Measurements from ENCODE around the gene SH3PXD2B. TPM values are rescaled to one million over a fixed set of nuclear protein-coding genes. Genes with fewer than 3 reads are reported as not detected.

Gene SH3PXD2B
- total and polyA plus RNA-seq, 2 of the 13 experiments (the other 11 are each of a cell fraction or from before 2014, with no cell fraction given), result 3.4 to 4.6 TPM

- no peak for TF ChIP-seq AKNA (CRISPR knock-in tag; IDR thresholded peaks at IDR 0.05; ENCODE audit: borderline replicate concordance)
- no peak for TF ChIP-seq ZNF674 (CRISPR knock-in tag; IDR thresholded peaks at IDR 0.05; ENCODE audit: low read depth)
- no peak for TF ChIP-seq NCOA5 (CRISPR knock-in tag; IDR thresholded peaks at IDR 0.05)
- no peak for TF ChIP-seq KLF9 (CRISPR knock-in tag; IDR thresholded peaks at IDR 0.05; ENCODE audit: low read depth)
- TF ChIP-seq, protein P1, sequence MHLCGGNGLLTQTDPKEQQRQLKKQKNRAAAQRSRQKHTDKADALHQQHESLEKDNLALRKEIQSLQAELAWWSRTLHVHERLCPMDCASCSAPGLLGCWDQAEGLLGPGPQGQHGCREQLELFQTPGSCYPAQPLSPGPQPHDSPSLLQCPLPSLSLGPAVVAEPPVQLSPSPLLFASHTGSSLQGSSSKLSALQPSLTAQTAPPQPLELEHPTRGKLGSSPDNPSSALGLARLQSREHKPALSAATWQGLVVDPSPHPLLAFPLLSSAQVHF (CRISPR knock-in tag; IDR thresholded peaks at IDR 0.05), result no peak
- TF ChIP-seq, protein P2, sequence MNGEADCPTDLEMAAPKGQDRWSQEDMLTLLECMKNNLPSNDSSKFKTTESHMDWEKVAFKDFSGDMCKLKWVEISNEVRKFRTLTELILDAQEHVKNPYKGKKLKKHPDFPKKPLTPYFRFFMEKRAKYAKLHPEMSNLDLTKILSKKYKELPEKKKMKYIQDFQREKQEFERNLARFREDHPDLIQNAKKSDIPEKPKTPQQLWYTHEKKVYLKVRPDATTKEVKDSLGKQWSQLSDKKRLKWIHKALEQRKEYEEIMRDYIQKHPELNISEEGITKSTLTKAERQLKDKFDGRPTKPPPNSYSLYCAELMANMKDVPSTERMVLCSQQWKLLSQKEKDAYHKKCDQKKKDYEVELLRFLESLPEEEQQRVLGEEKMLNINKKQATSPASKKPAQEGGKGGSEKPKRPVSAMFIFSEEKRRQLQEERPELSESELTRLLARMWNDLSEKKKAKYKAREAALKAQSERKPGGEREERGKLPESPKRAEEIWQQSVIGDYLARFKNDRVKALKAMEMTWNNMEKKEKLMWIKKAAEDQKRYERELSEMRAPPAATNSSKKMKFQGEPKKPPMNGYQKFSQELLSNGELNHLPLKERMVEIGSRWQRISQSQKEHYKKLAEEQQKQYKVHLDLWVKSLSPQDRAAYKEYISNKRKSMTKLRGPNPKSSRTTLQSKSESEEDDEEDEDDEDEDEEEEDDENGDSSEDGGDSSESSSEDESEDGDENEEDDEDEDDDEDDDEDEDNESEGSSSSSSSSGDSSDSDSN (CRISPR knock-in tag; IDR thresholded peaks at IDR 0.05), result no peak
- no peak for TF ChIP-seq ZNF850 (CRISPR knock-in tag; conservative IDR thresholded peaks at IDR 0.05)
- TF ChIP-seq ZNF280B (CRISPR knock-in tag; IDR thresholded peaks at IDR 0.05; ENCODE audit: borderline replicate concordance), result no peak
- TF ChIP-seq ZKSCAN1 (IDR thresholded peaks at IDR 0.05; ENCODE audit: low read length), result no peak
- TF ChIP-seq RORA (CRISPR knock-in tag; IDR thresholded peaks at IDR 0.05), result no peak
- no peak for TF ChIP-seq MIXL1 (CRISPR knock-in tag; IDR thresholded peaks at IDR 0.05)
- TF ChIP-seq ZNF331 (CRISPR knock-in tag; IDR thresholded peaks at IDR 0.05), result no peak
- no peak for TF ChIP-seq MED8 (CRISPR knock-in tag; IDR thresholded peaks at IDR 0.05; ENCODE audit: insufficient replicate concordance)
- no peak for TF ChIP-seq ZNF790 (CRISPR knock-in tag; IDR thresholded peaks at IDR 0.05; ENCODE audit: borderline replicate concordance)
- TF ChIP-seq GATAD2A (CRISPR knock-in tag; IDR thresholded peaks at IDR 0.05), result peak; percentile 58; the same call in 1 of the 2 replicates
- TF ChIP-seq ZNF615 (CRISPR knock-in tag; IDR thresholded peaks at IDR 0.05; ENCODE audit: borderline replicate concordance), result no peak
- TF ChIP-seq MBNL3 (CRISPR knock-in tag; conservative IDR thresholded peaks at IDR 0.05), result no peak
- no peak for TF ChIP-seq FOXP1 (IDR thresholded peaks at IDR 0.05)
- peak; percentile 88 for TF ChIP-seq FOXP1 (CRISPR knock-in tag; IDR thresholded peaks at IDR 0.05)
- TF ChIP-seq ISL2 (CRISPR knock-in tag; IDR thresholded peaks at IDR 0.05), result no peak
- TF ChIP-seq ZFP82 (CRISPR knock-in tag; IDR thresholded peaks at IDR 0.05; ENCODE audit: borderline replicate concordance), result no peak
- TF ChIP-seq, protein P3, sequence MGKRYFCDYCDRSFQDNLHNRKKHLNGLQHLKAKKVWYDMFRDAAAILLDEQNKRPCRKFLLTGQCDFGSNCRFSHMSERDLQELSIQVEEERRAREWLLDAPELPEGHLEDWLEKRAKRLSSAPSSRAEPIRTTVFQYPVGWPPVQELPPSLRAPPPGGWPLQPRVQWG (CRISPR knock-in tag; IDR thresholded peaks at IDR 0.05; ENCODE audit: borderline replicate concordance, low read depth), result no peak
- TF ChIP-seq NFKBIZ (CRISPR knock-in tag; IDR thresholded peaks at IDR 0.05), result no peak
- no peak for TF ChIP-seq FOXA1 (IDR thresholded peaks at IDR 0.05)
- TF ChIP-seq FOXA1 (CRISPR knock-in tag; IDR thresholded peaks at IDR 0.05), result no peak
These were observed 178.1 kb downstream of the SH3PXD2B start (continued) for GRCh38 chr5:172276214-172276613.
